Activated CD8-positive, alpha-beta memory T cell treated with anti-CD3 and anti-CD28 coated beads, Interleukin-2, amount 50 U/mL, for 48 hours (primary cell): Measurements from ENCODE around the gene ZFP91.

Experiments
- DNase-seq: peaks from one replicate; pipeline ENCODE4 v3.0.0-alpha.2; 2020

The ZFP91 gene

GRCh38 chr11:58586998-58587397 lies 8.1 kb downstream of the ZFP91 start:
- no peak for DNase-seq

DNA sequence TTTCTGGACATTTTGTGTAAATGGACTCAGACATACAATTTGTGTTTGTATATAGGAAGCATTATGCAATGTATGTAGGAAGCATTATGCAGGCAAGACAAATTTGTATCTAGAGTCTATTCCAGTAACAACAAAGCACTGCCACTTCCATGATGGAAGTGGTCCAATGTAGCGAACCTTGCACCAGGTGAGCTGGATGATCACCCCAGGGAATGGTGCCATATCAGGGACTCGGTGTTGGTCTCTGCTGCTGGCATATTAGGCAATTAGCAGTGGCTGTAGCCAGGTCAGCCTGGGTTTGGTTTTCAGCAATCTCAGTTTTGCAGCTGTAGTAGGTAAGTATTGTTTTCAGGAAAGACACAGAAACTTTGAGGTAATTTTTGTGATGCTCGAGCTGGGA lies 12.8 kb downstream of the ZFP91 start:
- DNase-seq = no peak

GRCh38 chr11:58592760-58593472 lies 14.1 kb downstream of the ZFP91 start:
- no peak for DNase-seq

- DNase-seq = no peak
These were observed 16.0 kb downstream of the ZFP91 start for GRCh38 chr11:58594826-58595225.

- DNase-seq = no peak
These were observed 17.8 kb downstream of the ZFP91 start for GRCh38 chr11:58596621-58597020.

DNA sequence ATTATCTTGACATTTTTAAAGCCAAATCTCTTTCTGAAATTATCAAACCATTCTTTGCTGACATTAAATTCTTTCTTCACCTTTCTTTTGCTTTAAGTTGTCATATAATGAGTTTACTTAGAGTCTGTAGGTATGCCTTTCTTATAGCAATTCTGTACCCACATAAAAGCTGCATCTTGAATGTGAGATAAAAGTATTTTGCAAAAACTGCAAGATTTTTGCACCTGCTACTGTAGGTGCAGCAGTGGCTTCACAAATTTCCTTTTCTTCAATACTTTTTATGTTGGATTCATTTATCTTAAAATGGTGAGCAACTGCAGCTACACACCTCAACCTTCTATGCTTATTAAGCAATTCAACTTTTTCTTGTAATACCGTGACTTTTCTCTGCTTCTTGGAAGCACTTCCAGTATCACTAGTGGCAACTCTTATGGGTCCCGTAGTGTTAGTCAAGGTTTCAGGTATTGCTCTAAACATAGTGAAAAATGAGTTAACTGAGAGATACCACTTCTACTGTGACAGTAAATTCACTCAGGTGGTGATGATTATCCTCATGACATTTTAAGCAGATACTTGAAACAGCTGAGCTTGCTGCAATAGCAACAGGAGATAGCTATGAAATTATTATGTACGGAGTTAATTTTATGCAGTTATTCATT lies 18.8 kb downstream of the ZFP91 start:
- no peak for DNase-seq

DNA sequence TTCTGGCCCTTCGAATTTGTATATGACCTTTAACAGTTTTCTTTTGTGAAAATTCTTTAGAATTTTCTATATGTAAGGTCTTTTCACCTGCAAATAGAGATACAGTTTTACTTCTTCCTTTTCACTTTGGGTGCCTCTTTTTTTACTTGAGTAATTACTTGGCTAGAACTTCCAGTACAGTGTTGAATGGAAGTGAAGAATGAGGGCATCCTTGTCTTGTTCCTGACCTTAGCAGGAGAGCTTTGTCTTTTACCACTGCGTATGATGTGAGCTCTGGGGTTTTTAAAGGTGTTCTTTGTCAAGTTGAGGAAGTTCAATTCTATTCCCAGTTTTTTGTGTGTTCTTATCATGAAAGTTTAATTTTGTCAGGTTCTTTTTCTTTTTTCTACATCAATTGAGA lies 21.6 kb downstream of the ZFP91 start:
- DNase-seq = no peak

DNA sequence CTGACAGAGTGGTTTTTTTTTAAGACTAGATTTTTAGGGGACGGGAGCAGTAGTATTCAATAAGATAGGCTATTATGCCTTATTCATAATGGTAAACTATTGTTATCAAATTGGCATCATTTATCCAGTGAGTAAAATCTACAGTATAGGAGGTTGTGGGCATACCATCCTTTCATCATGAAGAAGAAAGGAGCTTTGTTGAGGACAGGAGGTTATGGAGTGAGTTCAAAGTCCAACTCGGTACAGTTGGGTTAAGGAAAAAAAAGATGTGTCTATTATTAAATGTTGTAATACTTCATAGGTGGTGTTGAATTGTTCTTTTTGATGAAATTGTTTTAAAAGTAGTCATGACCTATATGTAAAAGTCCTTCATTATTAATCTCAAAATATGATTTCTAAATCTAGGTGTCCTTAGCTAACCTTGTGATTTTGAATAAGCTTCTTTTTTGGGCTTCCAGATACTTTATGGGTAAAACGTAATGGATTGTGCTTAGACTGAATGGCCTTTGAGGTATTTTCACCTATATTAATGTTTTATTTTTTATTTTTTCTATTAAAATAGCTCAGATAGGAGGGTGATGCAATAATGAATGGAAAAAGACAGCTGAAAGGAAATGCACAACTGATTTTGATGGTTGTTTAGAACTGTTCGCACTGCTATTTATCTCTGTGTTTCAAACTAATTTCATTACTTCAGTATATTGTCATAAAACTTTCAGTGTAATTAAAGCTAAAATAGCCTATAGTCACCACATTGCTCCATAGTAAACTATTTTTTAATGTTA lies 28.3 kb downstream of the ZFP91 start:
- no peak for DNase-seq

GRCh38 chr11:58608331-58608730 lies 29.5 kb downstream of the ZFP91 start:
- no peak for DNase-seq

- DNase-seq = no peak
These were observed 30.9 kb downstream of the ZFP91 start for GRCh38 chr11:58609723-58610122.

DNA sequence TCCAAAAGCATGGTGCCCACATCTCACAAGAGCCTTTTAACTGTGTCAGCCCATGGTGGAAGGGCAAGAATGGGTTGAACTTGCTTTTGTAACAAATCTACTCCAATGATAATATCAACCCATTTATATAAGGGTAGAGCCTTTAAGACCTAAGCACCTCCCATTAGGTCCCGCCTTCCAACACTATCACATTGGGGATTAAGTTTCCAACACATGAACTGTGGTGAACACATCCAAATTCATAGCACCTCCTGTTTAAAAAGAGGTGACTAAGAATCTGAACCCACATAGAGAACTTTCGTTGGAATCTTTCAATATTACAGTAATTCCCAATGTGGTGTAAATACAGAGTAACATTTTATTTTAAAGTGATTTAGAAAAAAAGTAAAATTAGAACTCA lies 34.4 kb downstream of the ZFP91 start:
- DNase-seq = no peak

DNA sequence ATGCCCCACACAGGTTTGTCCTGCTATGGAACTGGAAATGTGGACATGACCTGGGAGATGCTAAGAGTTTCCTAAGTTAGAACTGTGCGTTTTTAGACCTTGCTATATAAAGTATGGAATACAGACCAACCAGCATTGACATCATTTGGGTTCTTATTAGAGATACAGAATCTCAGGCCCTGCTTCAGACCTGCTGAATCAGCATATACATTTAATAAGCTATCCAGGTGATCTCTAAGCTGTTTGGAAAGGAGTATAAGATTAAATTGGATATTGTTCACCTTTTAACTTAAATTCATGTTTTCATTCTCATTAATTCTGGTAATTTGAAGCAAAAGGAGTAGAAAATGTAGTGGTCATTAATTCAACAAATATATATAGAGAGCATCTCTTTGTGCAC lies 36.7 kb downstream of the ZFP91 start:
- DNase-seq = no peak

GRCh38 chr11:58616594-58616993 lies 37.7 kb downstream of the ZFP91 start:
- DNase-seq = no peak

GRCh38 chr11:58617976-58618557 lies 39.2 kb downstream of the ZFP91 start:
- DNase-seq = no peak

GRCh38 chr11:58621586-58622262 lies 42.9 kb downstream of the ZFP91 start:
- DNase-seq = no peak

DNA sequence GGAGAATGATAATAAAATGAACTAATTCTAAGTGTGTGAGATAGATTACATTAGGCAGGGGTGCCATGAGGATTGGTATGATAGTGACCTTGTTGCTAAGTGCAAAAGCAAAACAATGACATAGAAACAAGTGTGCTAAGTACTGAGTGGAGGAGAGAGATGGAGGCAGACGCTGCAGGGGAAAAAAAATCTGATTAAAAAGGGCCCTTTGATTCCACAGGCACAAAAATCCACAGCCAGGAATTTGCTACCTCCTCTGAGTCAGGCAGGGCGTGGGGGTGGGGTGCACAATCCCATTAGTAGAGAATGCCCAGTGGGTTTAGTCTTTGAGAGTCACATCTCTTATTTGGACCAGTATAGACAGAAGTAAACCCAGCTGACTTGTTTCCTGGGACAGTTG lies 43.5 kb downstream of the ZFP91 start, which contains the start of gene CNTF:
CNTF (plus strand) TSS at position 322 of the 400 bp plus-strand sequence. CDS start 88 bp downstream, outside the sequence.
- DNase-seq = no peak

DNA sequence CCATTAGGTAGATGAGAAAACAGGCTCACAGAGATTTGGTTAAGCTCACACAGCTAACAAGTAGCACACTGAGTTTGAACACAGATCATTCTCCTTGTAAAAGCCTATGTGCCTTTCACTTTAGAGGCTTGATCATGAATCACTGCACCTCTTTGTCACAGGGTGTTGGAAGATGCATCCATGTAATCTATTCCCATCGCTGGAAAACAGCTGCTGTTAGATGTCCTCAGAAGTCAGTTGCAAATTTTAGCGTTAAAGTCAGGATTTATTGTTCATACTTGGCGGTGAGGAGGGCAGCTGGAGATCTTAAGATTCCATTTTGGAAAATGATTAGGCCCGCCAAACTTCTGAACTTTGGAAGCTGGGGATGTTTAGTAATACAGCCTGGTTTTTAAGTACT lies 46.2 kb downstream of the ZFP91 start:
- DNase-seq = no peak

DNA sequence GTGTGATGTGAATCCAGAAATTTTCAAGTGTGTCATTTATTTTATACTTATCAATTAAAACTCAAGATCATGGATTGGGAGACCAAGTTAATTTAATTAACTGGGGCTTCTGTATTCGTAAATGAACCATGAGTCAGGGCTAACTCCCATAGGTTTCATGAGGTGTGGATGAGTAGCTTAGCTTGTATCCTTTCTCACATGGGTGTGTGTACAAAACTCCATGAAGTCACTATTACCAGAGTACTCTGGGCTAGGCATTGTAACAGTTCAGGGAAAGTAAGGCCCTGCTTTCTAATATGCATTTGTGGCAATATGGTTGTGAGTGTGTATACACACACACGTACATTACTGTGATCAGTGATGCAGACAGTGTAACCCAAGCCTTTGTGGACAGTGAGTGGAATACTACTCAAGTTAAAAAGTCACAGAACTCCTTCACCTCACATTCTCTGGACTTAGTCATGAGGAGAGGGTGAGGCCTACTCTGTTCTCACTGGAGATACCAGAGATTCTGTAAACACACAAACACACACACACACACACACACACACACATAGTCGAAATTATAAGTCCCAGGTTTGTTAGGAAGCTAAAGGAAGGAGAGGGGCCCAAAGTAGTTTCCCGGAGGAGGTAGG lies 47.1 kb downstream of the ZFP91 start:
- DNase-seq = no peak

DNA sequence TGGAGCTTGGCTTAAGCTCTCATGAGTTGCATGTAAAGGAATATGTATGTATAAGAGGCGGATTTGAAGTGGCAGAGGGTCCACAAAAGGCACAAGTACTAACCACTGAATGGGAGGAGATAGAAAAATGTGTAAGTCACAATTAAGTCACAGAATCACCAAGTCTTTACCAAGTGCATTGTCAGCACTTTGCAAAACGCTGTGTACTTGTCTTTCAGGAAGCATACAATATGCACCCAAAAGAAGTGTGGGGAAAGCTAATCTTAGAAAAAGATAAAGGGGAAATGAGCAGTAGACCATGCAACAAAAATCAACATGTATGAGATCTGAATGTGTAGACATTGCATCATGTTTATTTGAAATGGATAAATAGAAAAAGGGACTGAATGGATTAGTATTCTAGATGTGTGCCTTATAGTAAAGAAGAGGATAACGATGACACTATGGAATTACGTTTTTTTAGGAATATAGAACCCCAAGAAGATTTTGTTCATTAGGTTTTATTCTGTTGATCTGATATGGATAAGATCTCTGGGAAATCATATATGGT lies 48.1 kb downstream of the ZFP91 start:
- no peak for DNase-seq

GRCh38 chr11:58628446-58628845 lies 49.6 kb downstream of the ZFP91 start:
- no peak for DNase-seq

DNA sequence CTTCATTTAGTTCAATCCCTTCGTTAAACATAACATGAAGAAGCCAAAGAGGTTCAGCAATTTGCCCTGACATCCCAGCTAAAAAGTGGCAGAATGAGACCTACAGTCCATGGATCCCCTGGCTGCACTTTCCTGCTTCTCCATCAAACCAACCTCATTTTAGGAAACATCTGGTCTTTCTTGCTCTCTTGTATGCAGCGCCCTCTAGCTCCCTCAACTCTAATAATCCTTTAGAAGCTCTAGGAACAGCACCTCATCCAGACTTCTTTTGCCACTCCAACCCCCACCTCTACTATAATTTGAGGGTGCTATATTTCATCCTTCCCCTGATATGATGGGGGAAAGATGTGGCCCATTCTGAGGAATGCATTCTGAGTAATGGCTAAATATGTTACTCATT lies 51.0 kb downstream of the ZFP91 start:
- no peak for DNase-seq

GRCh38 chr11:58631378-58631777 lies 52.5 kb downstream of the ZFP91 start:
- no peak for DNase-seq
